DND-41 (cell line): ENCODE results near the gene UBE2QL1.

Experiments
- EZH2 ChIP-seq: IDR thresholded peaks from 3 replicates; pipeline ENCODE4 v1.6.1; 2012; ENCODE audit warnings: borderline replicate concordance, low read depth, mild to moderate bottlenecking, moderate library complexity, low read length, inconsistent platforms; ENCODE audit not compliant: severe bottlenecking
- TF ChIP-seq, protein P1 (sequence below): IDR thresholded peaks from 2 replicates; pipeline ENCODE4 v1.5.1; 2012; ENCODE audit warnings: borderline replicate concordance, low read length, moderate library complexity, mild to moderate bottlenecking; ENCODE audit not compliant: poor library complexity, severe bottlenecking; ENCODE audit errors: extremely low read depth

DNA sequence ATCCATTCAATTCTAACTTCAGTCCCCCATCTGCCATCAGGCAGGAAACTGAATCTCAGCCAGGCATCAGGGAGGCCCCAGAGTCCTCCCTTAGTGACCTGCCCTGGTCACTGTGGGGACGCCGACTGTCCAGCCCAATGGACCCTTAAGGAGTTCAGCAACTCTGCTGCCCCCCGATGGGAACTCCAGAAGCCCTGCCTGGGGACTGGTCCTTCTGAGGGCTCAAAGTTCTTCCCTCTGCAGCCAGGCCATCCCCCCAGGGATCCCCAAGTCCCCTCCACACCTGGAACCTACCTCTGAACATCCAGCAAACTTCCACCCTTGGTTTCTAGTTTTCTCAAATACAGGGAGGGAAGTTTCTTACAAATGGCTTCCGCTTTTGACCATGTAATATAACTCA is 76.8 kb downstream of the UBE2QL1 start:
- TF ChIP-seq, protein P1, sequence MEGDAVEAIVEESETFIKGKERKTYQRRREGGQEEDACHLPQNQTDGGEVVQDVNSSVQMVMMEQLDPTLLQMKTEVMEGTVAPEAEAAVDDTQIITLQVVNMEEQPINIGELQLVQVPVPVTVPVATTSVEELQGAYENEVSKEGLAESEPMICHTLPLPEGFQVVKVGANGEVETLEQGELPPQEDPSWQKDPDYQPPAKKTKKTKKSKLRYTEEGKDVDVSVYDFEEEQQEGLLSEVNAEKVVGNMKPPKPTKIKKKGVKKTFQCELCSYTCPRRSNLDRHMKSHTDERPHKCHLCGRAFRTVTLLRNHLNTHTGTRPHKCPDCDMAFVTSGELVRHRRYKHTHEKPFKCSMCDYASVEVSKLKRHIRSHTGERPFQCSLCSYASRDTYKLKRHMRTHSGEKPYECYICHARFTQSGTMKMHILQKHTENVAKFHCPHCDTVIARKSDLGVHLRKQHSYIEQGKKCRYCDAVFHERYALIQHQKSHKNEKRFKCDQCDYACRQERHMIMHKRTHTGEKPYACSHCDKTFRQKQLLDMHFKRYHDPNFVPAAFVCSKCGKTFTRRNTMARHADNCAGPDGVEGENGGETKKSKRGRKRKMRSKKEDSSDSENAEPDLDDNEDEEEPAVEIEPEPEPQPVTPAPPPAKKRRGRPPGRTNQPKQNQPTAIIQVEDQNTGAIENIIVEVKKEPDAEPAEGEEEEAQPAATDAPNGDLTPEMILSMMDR: no peak
- no peak for TF ChIP-seq EZH2
